Measurements from ENCODE around the gene NDUFS7.

NDUFS7 gene

GRCh38 chr19:1376415-1376805 is 7.3 kb upstream of the NDUFS7 start:
- no peak for TF ChIP-seq YY1 (IDR thresholded peaks at IDR 0.05; ENCODE audit: low read depth)
- no peak for TF ChIP-seq USF1 (IDR thresholded peaks at IDR 0.05)
- TF ChIP-seq TEAD4 (IDR thresholded peaks at IDR 0.05) = no peak
- no peak for TF ChIP-seq MAX (IDR thresholded peaks at IDR 0.05)
- TF ChIP-seq CEBPB (IDR thresholded peaks at IDR 0.05) = no peak
- no peak for TF ChIP-seq FOXM1 (IDR thresholded peaks at IDR 0.05; ENCODE audit: borderline replicate concordance, low read depth)
- no peak for TF ChIP-seq REST (IDR thresholded peaks at IDR 0.05; ENCODE audit: low read depth)
- no peak for TF ChIP-seq EGR1 (IDR thresholded peaks at IDR 0.05)
- TF ChIP-seq RAD21 (IDR thresholded peaks at IDR 0.05; ENCODE audit: low read depth) = no peak
- TF ChIP-seq NFIC (IDR thresholded peaks at IDR 0.05) = no peak
- no peak for TF ChIP-seq EP300 (IDR thresholded peaks at IDR 0.05; ENCODE audit: borderline replicate concordance)
- TF ChIP-seq TCF12 (IDR thresholded peaks at IDR 0.05; ENCODE audit: low read depth) = no peak
- TF ChIP-seq TAF1 (IDR thresholded peaks at IDR 0.05; ENCODE audit: low read depth) = no peak
- TF ChIP-seq CREB1 (IDR thresholded peaks at IDR 0.05; ENCODE audit: low read depth) = no peak

- TF ChIP-seq TEAD4 (IDR thresholded peaks at IDR 0.05) (no peak), USF1 (IDR thresholded peaks at IDR 0.05) (no peak), FOXM1 (IDR thresholded peaks at IDR 0.05; ENCODE audit: borderline replicate concordance, low read depth) (no peak), MAX (IDR thresholded peaks at IDR 0.05) (no peak), TCF12 (IDR thresholded peaks at IDR 0.05; ENCODE audit: low read depth) (no peak), EGR1 (IDR thresholded peaks at IDR 0.05) (no peak), EP300 (IDR thresholded peaks at IDR 0.05; ENCODE audit: borderline replicate concordance) (no peak), NFIC (IDR thresholded peaks at IDR 0.05) (no peak), YY1 (IDR thresholded peaks at IDR 0.05; ENCODE audit: low read depth) (no peak), TAF1 (IDR thresholded peaks at IDR 0.05; ENCODE audit: low read depth) (no peak), ZBTB7A (IDR thresholded peaks at IDR 0.05; ENCODE audit: low read depth) (no peak), CEBPB (IDR thresholded peaks at IDR 0.05) (no peak), RAD21 (IDR thresholded peaks at IDR 0.05; ENCODE audit: low read depth) (no peak), REST (IDR thresholded peaks at IDR 0.05; ENCODE audit: low read depth) (no peak), CREB1 (IDR thresholded peaks at IDR 0.05; ENCODE audit: low read depth) (no peak)
These were observed 6.3 kb upstream of the NDUFS7 start for GRCh38 chr19:1377176-1377964.

DNA sequence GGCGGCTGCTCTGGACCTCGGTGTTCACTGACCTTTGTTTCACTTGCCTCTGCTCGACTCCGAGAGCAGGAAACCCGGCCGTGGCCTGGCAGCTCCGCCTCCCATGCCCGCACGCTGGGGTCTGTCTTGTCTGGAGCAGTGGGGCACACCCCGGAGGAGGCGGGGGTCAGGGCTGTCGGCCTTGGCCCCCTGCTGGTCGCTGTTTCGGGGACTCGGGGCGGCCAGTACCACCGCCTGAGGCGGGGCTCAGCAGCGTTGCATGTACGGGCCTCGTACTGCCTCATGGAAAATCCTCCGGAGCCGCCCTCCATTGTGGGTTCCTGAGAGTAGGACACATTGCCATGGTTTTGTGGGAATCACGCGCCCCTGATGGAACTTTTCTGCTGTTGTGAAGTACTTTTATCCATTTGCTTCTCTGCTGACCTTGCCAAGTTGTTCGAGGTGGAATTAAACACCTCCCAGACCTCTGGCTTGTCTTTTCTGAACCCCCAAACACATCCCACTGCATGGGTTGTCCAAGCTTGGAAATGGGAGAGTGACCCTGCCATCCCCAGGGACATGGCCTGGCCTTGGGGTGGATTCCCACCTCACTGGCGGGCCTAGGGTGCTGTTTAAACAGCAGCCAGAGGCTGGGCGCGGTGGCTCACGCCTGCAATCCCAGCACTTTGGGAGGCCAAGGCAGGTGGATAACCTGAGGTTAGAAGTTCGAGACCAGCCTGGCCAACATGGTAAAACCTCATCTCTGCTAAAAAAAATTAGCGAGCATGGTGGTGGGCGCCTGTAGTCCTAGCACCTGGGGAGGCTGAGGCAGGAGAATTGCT is 5.5 kb upstream of the NDUFS7 start:
- no peak for TF ChIP-seq TCF12 (IDR thresholded peaks at IDR 0.05; ENCODE audit: low read depth)
- TF ChIP-seq FOXM1 (IDR thresholded peaks at IDR 0.05; ENCODE audit: borderline replicate concordance, low read depth) = no peak
- TF ChIP-seq RAD21 (IDR thresholded peaks at IDR 0.05; ENCODE audit: low read depth) = no peak

DNA sequence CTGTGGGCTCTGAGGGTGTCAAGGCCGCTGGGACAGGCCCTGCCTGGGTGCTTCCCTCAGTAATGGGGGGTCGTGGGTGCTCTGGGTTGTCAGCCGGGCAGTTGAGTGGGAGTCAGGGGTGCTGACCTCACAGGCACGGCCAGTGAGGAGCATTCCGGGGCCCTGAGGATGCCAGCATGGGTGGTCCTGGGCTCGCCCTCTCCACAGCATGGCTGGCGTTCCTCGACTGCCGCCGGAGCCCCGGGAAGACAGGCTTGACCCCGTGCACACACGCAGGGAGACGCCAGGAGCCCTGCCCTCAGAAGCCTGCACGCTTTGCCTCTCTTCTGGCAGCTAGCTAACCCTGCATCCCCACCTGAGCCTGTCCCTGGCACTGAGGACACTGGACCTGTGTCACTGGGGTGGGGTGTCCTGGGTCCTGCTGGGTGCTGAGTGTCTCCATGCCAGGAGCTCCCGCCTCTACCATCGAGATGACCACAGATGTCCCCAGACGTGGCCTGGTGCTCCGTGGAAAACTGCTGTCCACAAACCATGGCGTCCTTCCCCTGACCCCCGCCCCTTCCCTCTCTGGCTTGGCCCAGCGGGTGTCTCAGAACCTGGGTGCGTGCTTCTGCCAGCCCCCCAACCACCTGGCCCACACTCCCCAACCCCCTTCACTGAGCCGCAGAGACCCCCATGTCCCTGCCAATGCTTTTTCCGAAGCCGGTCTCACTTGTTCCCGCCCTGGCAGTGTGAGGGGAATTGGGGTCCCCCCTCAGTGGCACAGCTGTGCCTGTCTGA is 4.4 kb upstream of the NDUFS7 start:
- TF ChIP-seq TEAD4 (IDR thresholded peaks at IDR 0.05) (no peak), TAF1 (IDR thresholded peaks at IDR 0.05; ENCODE audit: low read depth) (no peak), CEBPB (IDR thresholded peaks at IDR 0.05) (no peak), RAD21 (IDR thresholded peaks at IDR 0.05; ENCODE audit: low read depth) (no peak), MAX (IDR thresholded peaks at IDR 0.05) (no peak), REST (IDR thresholded peaks at IDR 0.05; ENCODE audit: low read depth) (no peak), NFIC (IDR thresholded peaks at IDR 0.05) (no peak)
